Hepatocyte (in vitro differentiated cells): ENCODE measurements around the gene EXOC8.

Experiments
- CTCF ChIP-seq: fragments of 200-600 bp; sonication (generic); IDR thresholded peaks from 2 replicates; pipeline ENCODE4 v1.5.1; 2016; ENCODE audit warnings: antibody characterized with exemption, mild to moderate bottlenecking; ENCODE audit not compliant: poor library complexity
- EZH2phosphoT487 ChIP-seq: fragments of 200-600 bp; sonication (generic); IDR thresholded peaks from one replicate; pipeline ENCODE4 v1.6.1; 2018; ENCODE audit warnings: antibody characterized with exemption, mild to moderate bottlenecking, low read depth, moderate library complexity; ENCODE audit not compliant: unreplicated experiment, severe bottlenecking

GRCh38 chr1:231324660-231325059, 13.0 kb downstream of the EXOC8 start:
- no peak for TF ChIP-seq CTCF
- no peak for TF ChIP-seq EZH2phosphoT487
